AG09309 (cell line): ENCODE measurements around the gene PPP1R13L.

Source experiments
- DNase-seq: peaks from one replicate; pipeline ENCODE4 v3.0.0-alpha.2; 2010; ENCODE audit warnings: low read depth
- H3K4me3 ChIP-seq: 2 replicates; pipeline ENCODE4 v1.5.1; 2011; ENCODE audit warnings: mild to moderate bottlenecking, low read depth, low read length, moderate library complexity; ENCODE audit not compliant: control insufficient read depth
- TF ChIP-seq, protein P1 (sequence below): IDR thresholded peaks from 2 replicates; pipeline ENCODE4 v1.5.1; 2011; ENCODE audit warnings: mild to moderate bottlenecking, low read depth, low read length, inconsistent platforms; ENCODE audit not compliant: insufficient read depth, control insufficient read depth; ENCODE audit errors: missing control alignments

PPP1R13L gene

GRCh38 chr19:45385392-45386221 lies 19.3 kb downstream of the PPP1R13L start:
- peak overlapping the region; percentile 5 for H3K4me3 ChIP-seq
- DNase-seq: no peak
- TF ChIP-seq, protein P1, sequence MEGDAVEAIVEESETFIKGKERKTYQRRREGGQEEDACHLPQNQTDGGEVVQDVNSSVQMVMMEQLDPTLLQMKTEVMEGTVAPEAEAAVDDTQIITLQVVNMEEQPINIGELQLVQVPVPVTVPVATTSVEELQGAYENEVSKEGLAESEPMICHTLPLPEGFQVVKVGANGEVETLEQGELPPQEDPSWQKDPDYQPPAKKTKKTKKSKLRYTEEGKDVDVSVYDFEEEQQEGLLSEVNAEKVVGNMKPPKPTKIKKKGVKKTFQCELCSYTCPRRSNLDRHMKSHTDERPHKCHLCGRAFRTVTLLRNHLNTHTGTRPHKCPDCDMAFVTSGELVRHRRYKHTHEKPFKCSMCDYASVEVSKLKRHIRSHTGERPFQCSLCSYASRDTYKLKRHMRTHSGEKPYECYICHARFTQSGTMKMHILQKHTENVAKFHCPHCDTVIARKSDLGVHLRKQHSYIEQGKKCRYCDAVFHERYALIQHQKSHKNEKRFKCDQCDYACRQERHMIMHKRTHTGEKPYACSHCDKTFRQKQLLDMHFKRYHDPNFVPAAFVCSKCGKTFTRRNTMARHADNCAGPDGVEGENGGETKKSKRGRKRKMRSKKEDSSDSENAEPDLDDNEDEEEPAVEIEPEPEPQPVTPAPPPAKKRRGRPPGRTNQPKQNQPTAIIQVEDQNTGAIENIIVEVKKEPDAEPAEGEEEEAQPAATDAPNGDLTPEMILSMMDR: no peak

DNA sequence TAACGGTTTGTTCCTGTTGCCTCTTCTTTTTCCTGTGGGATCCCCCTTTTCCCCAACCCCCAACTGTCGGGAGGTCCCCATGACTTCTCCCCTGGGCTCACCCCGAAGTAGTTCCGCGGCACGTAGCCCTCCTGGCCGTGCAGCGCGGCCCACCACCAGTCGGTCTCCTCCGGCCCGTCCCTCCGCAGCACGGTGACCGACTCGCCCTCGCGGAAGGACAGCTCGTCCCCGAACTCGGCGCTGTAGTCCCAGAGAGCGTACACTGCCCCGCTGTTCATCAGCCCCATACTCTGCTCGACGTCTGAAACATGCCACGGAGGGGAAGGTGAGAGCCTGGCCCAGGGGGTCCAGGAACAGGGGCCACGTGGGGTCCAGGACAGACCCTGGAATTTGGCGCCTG lies 22.4 kb downstream of the PPP1R13L start:
- DNase-seq: no peak
- TF ChIP-seq, protein P1: no peak
- H3K4me3 ChIP-seq: no peak overlapping the region

- no peak overlapping the region for H3K4me3 ChIP-seq
- TF ChIP-seq, protein P1: no peak
- no peak for DNase-seq
Observed at GRCh38 chr19:45380107-45380506, 24.8 kb downstream of the PPP1R13L start.

DNA sequence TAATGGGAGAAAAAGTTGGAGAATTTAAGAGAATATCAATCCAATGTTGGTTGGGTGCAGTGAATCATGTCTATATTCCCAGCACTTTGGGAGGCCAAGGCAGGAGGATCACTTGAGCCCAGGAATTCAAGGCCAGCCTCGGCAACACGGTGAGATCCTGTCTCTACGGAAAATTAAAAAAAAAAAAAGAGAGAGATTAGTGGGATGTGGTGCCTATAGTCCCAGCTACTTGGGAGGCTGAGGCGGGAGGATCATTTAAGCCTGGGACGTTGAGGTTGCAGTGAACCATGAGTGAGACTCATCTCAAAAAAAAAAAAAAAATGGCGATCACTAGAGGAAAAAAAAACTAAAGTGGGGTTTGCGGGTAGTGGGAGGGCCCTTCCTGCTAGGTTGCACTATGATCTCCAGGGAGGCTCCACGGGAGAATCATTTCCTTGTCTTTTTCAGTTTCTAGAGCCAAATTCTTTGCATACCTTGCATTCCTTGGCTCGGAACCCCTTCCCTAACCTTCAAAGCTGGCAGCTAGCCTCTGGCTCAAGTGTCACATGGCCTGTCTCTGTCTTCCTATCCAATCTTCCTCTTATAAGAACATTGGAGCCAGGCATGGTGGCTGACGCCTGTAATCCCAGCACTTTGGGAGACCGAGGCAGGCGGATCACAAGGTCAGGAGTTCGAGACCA lies 28.7 kb downstream of the PPP1R13L start:
- DNase-seq: peak; percentile 91
- no peak overlapping the region for H3K4me3 ChIP-seq
- TF ChIP-seq, protein P1: no peak

GRCh38 chr19:45370410-45371204 lies 34.3 kb downstream of the PPP1R13L start, which contains the start of gene ERCC2:
ERCC2 (minus strand) TSS chr19:45370573; CDS start chr19:45370540, 33 bp downstream.
- peak within 1 kb of the TSS; percentile 67 for H3K4me3 ChIP-seq
- TF ChIP-seq, protein P1: no peak

GRCh38 chr19:45368737-45369340 lies 36.0 kb downstream of the PPP1R13L start:
- TF ChIP-seq, protein P1: no peak
- no peak overlapping the region for H3K4me3 ChIP-seq
- DNase-seq: no peak

More at GRCh38 chr19:45370410-45371204, 34.3 kb downstream of the PPP1R13L start, which contains the start of gene ERCC2:
- peak; percentile 94 for DNase-seq
